ENCODE measurements around the gene TMEM214.
"Not testable (repeated sequence)": the region's sequence is repeated elsewhere in the genome, so short reads cannot be mapped to it uniquely, and the experiment has no call there.

Gene TMEM214

GRCh38 chr2:27071277-27071989, 38.7 kb downstream of the TMEM214 start, which contains the start of gene OST4:
OST4 (minus strand) TSS chr2:27071654.
- DNase-seq: peak; percentile 74 to 81

- peak; percentile 15 to 63 for DNase-seq
Observed at GRCh38 chr2:27071990-27072830, 39.4 kb downstream of the TMEM214 start.

GRCh38 chr2:27072920-27073319, 40.2 kb downstream of the TMEM214 start:
- no peak for DNase-seq

GRCh38 chr2:27073782-27074181, 41.0 kb downstream of the TMEM214 start:
- DNase-seq: no peak

GRCh38 chr2:27074738-27075565, 42.2 kb downstream of the TMEM214 start:
- peak; percentile 50 to 53 for DNase-seq

GRCh38 chr2:27075566-27075871, 42.8 kb downstream of the TMEM214 start:
- DNase-seq: not testable (repeated sequence)

GRCh38 chr2:27076323-27076722, 43.6 kb downstream of the TMEM214 start:
- DNase-seq: no peak

GRCh38 chr2:27077231-27077630, 44.5 kb downstream of the TMEM214 start:
- DNase-seq: no peak

- no peak for DNase-seq
Observed at GRCh38 chr2:27078267-27079194, 45.8 kb downstream of the TMEM214 start, which contains the start of gene EMILIN1. EMILIN1 (plus strand) TSS chr2:27078615; CDS start chr2:27079066, 451 bp downstream.

- DNase-seq: no peak
Observed at GRCh38 chr2:27079233-27080139, 46.7 kb downstream of the TMEM214 start.

- DNase-seq: no peak
Observed at GRCh38 chr2:27080140-27080469, 47.3 kb downstream of the TMEM214 start.

GRCh38 chr2:27080603-27080936, 47.8 kb downstream of the TMEM214 start:
- no peak for DNase-seq

GRCh38 chr2:27081984-27082772, 49.4 kb downstream of the TMEM214 start:
- DNase-seq: no peak

- no peak for DNase-seq
Observed at GRCh38 chr2:27082773-27083409, 50.1 kb downstream of the TMEM214 start.

GRCh38 chr2:27083410-27084296, 50.9 kb downstream of the TMEM214 start:
- no peak for DNase-seq

- DNase-seq: no peak
Observed at GRCh38 chr2:27084297-27085061, 51.7 kb downstream of the TMEM214 start.

- DNase-seq: no peak
Observed at GRCh38 chr2:27085062-27085672, 52.4 kb downstream of the TMEM214 start.

- no peak for DNase-seq
Observed at GRCh38 chr2:27085673-27086089, 52.9 kb downstream of the TMEM214 start.

Data from Kasumi-1 (cell line).